Neural progenitor cell (in vitro differentiated cells): ENCODE data around the gene ZFP36L2.

ENCODE experiments used
- EZH2 ChIP-seq: fragments of 200-600 bp; sonication (generic); IDR thresholded peaks from 2 replicates; pipeline ENCODE4 v1.6.1; 2017; ENCODE audit warnings: antibody characterized with exemption, mild to moderate bottlenecking, moderate library complexity
- TF ChIP-seq, protein P1 (sequence below): fragments of 200-600 bp; sonication (generic); IDR thresholded peaks from 2 replicates; pipeline ENCODE4 v1.5.1; 2017; ENCODE audit warnings: antibody characterized with exemption, mild to moderate bottlenecking

DNA sequence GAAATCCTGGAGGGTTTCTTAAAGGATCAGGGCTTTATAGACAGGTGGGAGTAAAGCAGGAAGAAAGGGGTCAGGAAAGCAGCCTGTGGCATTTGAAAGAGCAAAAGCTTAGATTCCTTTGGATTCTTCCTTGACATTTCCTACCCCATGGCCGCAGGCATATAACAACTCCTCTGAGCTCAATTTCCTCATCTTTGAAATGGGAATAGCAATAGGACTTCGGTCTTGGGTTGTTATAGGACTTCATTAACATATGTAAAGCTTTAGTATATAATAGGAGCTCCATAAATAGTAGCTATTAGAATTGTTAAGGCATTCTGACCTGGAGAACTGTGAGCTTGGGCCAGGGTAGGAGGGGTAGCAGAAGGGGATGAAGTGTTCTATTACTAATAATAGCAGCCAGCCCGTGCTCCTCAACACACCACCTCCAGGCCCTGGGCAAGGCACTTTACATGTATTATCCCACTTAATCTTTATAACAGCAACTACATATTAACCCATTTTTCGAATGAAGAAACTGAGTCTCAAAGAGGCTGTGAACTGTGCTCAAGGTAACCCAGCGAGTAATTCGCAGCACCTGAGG, 10.6 kb downstream of the ZFP36L2 start:
- TF ChIP-seq, protein P1, sequence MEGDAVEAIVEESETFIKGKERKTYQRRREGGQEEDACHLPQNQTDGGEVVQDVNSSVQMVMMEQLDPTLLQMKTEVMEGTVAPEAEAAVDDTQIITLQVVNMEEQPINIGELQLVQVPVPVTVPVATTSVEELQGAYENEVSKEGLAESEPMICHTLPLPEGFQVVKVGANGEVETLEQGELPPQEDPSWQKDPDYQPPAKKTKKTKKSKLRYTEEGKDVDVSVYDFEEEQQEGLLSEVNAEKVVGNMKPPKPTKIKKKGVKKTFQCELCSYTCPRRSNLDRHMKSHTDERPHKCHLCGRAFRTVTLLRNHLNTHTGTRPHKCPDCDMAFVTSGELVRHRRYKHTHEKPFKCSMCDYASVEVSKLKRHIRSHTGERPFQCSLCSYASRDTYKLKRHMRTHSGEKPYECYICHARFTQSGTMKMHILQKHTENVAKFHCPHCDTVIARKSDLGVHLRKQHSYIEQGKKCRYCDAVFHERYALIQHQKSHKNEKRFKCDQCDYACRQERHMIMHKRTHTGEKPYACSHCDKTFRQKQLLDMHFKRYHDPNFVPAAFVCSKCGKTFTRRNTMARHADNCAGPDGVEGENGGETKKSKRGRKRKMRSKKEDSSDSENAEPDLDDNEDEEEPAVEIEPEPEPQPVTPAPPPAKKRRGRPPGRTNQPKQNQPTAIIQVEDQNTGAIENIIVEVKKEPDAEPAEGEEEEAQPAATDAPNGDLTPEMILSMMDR, result no peak
- TF ChIP-seq EZH2, result no peak
